Heart left ventricle (tissue), 16 donors: Measurements from ENCODE around the gene PGA4. TPM values are rescaled to one million over a fixed set of nuclear protein-coding genes. Genes with fewer than 3 reads are reported as not detected.
"Not testable (repeated sequence)": the region's sequence is repeated elsewhere in the genome, so short reads cannot be mapped to it uniquely, and the experiment has no call there.

ENCODE experiments used
- ATAC-seq, 4 donors: fragments of 200-7000 bp; cut with Tn5 transposase; one replicate each; pipeline ENCODE4 v1.9.1; 2020 to 2022; ENCODE audit warnings: moderate library complexity in 4 of 4, mild to moderate bottlenecking in 3 of 4, moderate number of reproducible peaks in 1 of 4
- DNase-seq, 5 donors: peaks; one replicate each; pipeline ENCODE4 v3.0.0-alpha.2; 2020
- H3K27ac ChIP-seq, 12 donors: fragments of 200-600 bp; sonication (generic) in 4 of 12; one replicate each; pipeline versions ENCODE4 v1.5.0 to v1.8.0; 2016 to 2022; ENCODE audit warnings: mild to moderate bottlenecking in 2 of 12
- H3K27me3 ChIP-seq, 9 donors: fragments of 200-600 bp; sonication (generic) in 2 of 9; one replicate each; pipeline versions ENCODE4 v1.5.1 to v1.8.0; 2016 to 2022; ENCODE audit warnings: mild to moderate bottlenecking in 3 of 9
- H3K36me3 ChIP-seq, 9 donors: fragments of 200-600 bp; sonication (generic) in 2 of 9; one replicate each; pipeline versions ENCODE4 v1.5.0 to v1.8.0; 2018 to 2022; ENCODE audit warnings: mild to moderate bottlenecking in 2 of 9
- H3K4me1 ChIP-seq, 12 donors: fragments of 200-600 bp; sonication (generic) in 4 of 12; one replicate each; pipeline versions ENCODE4 v1.5.0 to v1.8.0; 2016 to 2022; ENCODE audit warnings: mild to moderate bottlenecking in 3 of 12
- H3K4me3 ChIP-seq, 12 donors: fragments of 200-600 bp; sonication (generic) in 4 of 12; one replicate each; pipeline versions ENCODE4 v1.5.0 to v1.8.0; 2017 to 2022; ENCODE audit warnings: mild to moderate bottlenecking in 9 of 12, moderate library complexity in 4 of 12
- H3K9me3 ChIP-seq, 12 donors: fragments of 200-600 bp; sonication (generic) in 4 of 12; one replicate each; pipeline versions ENCODE4 v1.5.0 to v1.8.0; 2016 to 2022; ENCODE audit warnings: mild to moderate bottlenecking in 1 of 12
- WGBS, 4 donors: extraction: QIAGEN DNeasy Blood & Tissue Kit in 2 of 4; methylation state at CpG; one replicate each; pipeline versions ENCODE4 v1.1.5 to v1.1.7; 2013 to 2018; 5-methylcytosine and 5-hydroxymethylcytosine counted together
- intact Hi-C, 10 donors: fragments of 100-400 bp; cut with DNase I; formaldehyde crosslinking; loops; one replicate each; pipeline versions ENCODE4 v1.11.1 to v1.14.2; 2022
- polyA plus RNA-seq, 2 donors: library from polyadenylated mRNA; stranded (reverse); fragments of 200-250 nt; gene quantifications; one replicate each; pipeline ENCODE4 v1.2.3, GENCODE V29; 2013
- total RNA-seq, 9 donors: library from RNA; depleted of rRNA in 2 of 9; stranded (reverse); fragments of >200 nt in 2 of 9; fragmentation: NEBNext Ultra II Directional in 3 of 9; extraction: Animal tissue kit (Norgen Biotek cat#: 25700) in 3 of 9; gene quantifications; one replicate each; pipeline versions ENCODE4 v1.1.0 to v1.2.4, GENCODE V29; 2016 to 2023
- donor health status: ischemic (EF 13 %, LVEDD 7.1; RV severe dilation, severe dysfunction).
- donor health status: healthy with polysubstance abuse.
- donor health status: DM: no; HTN: yes; CAD: no.
- donor health status: DM: no; HTN: no; CAD: no.
- donor health status: ischemic (EF 25% LVEDD 6.9; RV normal size, moderate dysfunction).
- donor health status: ischemic (EF 25% LVEDD 5.7; RV mildly dilated, moderate dysfunction).
- donor health status: healthy.
- donor health status: DM: yes; HTN: yes; CAD: no.
- donor health status: ischemic (EF 35%, LVEDD 5.7; RV mildly dilated, moderate dysfunction).
- donor health status: nonischemic (EF 11% LVEDD 7.7; RV severe dilation, severe dysfunction).
- donor health status: DM: yes; HTN: yes; CAD: no.
- donor health status: PGD.
- donor health status: ischemic (EF 29% LVEDD 5.4; RV normal size, mild dysfunction).
- donor health status: nonischemic (EF 23%, LVEDD 6.1; RV moderate dilation, normal function).

Gene PGA4
- total and polyA plus RNA-seq, 11 donors: 0.21 to 5.9 (median 1.0) TPM; not detected in 3

DNA sequence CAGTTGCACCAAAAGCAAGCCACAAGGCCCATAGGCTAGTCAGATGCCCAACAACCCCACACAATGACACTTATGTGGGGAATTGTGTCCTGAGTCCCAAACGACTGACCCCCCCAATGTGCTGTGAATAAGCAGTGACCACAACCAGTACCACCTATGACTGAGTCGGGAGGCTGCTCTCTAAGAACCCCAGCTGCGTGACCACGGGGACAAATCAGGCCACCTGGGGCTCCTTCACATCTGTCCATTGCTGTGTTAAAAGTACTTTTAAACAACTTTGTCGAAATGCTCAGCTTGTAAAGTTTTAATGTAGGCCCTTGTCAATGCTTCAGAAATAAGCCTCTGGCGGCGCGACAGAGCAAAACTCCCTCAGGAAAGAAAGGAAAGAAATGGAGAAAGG, 18.1 kb downstream of the PGA4 start:
- H3K9me3 ChIP-seq, ATAC-seq, H3K27me3 ChIP-seq, H3K4me3 ChIP-seq, H3K36me3 ChIP-seq, H3K4me1 ChIP-seq, H3K27ac ChIP-seq, intact Hi-C loops: not testable (repeated sequence)
- 64 to 72% (median 67%) methylated on average over 7 to 8 of the region's 8 CpGs for WGBS, 4 donors
- peak in 1 of 5 donors; percentile 15 for DNase-seq

DNA sequence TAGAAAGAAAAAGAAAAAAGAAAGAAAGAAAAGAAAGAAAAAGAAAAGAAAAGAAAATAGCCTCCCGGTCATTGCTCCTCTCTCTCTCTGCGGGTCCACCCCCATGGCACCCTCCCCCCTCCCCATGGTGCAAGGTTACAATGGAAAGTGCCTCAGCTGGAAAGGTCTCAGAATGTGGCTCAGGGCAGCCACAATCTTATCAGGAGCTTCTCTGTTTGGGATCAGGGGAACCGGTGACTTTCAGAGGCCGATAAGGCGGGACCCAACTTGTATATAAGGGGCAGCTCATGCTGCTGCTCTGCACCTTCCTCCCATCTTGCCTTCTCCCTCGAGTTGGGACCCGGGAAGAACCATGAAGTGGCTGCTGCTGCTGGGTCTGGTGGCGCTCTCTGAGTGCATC, 18.7 kb downstream of the PGA4 start, which contains the start of gene PGA5:
PGA5 (plus strand) TSS at position 301 of the 400 bp plus-strand sequence; CDS start at position 353, 52 bp downstream.
- WGBS, 4 donors: no CpG with 5 or more reads among the region's 8 CpGs
- H3K9me3 ChIP-seq, H3K36me3 ChIP-seq, ATAC-seq, H3K27ac ChIP-seq, H3K4me3 ChIP-seq, H3K27me3 ChIP-seq, intact Hi-C loops, DNase-seq, H3K4me1 ChIP-seq: not testable (repeated sequence)

DNA sequence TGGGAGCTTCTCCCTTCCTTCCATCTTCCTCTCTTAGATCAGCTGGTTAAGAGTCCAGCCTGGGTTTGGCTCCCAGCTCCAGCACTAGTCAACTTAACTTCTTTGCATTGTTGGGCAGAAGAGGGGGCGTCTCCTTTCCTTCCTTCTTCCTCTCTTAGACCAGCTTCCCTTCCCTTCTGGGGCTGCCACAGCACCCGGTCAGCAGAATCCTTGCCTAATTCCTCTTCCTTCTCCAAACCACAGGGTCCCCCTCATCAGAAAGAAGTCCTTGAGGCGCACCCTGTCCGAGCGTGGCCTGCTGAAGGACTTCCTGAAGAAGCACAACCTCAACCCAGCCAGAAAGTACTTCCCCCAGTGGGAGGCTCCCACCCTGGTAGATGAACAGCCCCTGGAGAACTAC, 19.4 kb downstream of the PGA4 start:
- H3K9me3 ChIP-seq, H3K27me3 ChIP-seq, DNase-seq, H3K4me1 ChIP-seq, H3K4me3 ChIP-seq, H3K36me3 ChIP-seq, intact Hi-C loops, H3K27ac ChIP-seq: not testable (repeated sequence)
- no CpG with 5 or more reads among the region's 5 CpGs for WGBS, 4 donors
- peak in 3 of 4 donors; percentile 60 to 67 (median 61) for ATAC-seq

DNA sequence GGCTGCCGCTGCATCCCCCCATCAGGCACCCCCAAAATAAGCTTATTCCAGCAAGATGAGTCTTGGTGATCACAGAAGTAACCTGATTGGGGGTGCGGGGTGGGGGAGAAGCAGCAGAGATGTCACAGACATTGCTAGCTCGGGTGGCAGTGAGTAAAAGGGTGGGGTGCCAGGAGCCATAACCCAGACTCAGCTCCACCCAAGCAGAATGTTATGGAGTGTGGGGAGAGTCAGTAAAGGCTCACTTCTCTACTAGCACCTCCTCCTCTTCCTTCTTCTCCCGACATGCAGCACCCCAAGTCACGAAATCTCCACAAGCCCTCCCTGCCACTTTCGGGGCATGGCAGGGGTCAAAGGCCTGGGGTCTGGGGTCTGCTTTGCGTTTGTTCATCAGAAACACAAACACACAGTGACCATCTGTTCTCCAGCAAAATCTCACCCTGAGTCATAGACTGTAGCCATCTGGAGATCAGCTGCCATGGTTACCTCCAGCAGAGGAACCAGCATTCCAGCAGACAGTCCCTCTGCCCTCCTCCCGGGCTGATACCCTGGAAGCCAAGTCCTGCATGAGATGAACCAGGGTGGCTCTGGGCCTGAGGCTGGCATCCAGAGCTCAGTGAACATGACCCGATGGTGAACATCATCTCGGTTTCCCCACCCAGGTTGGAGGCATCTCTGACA, 23.3 kb downstream of the PGA4 start:
- H3K9me3 ChIP-seq, H3K27me3 ChIP-seq, intact Hi-C loops, H3K27ac ChIP-seq, H3K4me1 ChIP-seq, H3K4me3 ChIP-seq, H3K36me3 ChIP-seq, DNase-seq: not testable (repeated sequence)
- peak in 1 of 4 donors; percentile 26 for ATAC-seq
- WGBS, 4 donors: no CpG with 5 or more reads among the region's 10 CpGs

DNA sequence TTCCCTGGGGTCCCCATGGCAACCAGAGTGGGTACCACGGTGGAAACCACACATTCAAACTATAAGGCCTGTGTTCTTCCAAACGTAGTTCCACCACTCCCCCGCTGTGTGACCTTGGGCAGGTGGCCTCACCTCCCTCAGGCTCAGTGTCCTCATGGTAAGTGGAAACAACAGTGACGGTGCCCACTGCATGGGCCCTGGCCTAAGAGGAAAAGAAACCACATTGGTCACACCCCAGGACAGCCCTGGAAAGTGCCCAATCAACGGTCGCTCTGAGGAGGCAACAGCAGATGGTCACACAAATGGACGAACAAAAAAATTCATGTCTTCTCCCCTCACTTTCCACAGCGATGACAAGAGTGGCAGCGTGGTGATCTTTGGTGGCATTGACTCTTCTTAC, 25.9 kb downstream of the PGA4 start:
- H3K36me3 ChIP-seq, H3K9me3 ChIP-seq, H3K4me3 ChIP-seq, H3K27ac ChIP-seq, H3K27me3 ChIP-seq, intact Hi-C loops, ATAC-seq, H3K4me1 ChIP-seq, DNase-seq: not testable (repeated sequence)
- WGBS, 4 donors: 84 to 91% (median 88%) methylated on average over 9 of the region's 9 CpGs

DNA sequence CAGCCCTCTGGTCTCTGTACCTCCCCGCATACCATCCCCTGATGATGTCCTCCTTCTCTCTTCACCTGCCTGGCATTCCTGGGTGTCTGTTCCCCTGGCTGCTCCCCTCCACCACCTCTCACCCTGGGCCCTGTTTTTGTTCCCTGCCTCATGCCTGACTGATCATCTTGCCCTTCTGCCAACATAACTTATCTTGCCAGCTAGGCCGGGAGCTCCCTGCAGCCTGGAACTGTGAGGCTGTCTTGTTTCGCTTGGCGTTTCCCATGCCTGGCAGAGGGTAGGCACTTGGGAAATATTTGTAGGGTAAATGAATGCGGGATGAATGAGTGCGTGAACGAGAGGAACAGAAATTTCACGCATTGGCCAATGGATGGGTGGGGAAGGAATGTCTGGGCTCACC, 27.1 kb downstream of the PGA4 start:
- H3K9me3 ChIP-seq, H3K27me3 ChIP-seq, H3K27ac ChIP-seq, H3K4me1 ChIP-seq, H3K36me3 ChIP-seq, H3K4me3 ChIP-seq, intact Hi-C loops: not testable (repeated sequence)
- DNase-seq: peak in 2 of 5 donors; percentile 48 to 52
- WGBS, 4 donors: 62 to 86% (median 74%) methylated on average over 8 of the region's 8 CpGs
- peak; percentile 58 to 81 (median 67) for ATAC-seq

DNA sequence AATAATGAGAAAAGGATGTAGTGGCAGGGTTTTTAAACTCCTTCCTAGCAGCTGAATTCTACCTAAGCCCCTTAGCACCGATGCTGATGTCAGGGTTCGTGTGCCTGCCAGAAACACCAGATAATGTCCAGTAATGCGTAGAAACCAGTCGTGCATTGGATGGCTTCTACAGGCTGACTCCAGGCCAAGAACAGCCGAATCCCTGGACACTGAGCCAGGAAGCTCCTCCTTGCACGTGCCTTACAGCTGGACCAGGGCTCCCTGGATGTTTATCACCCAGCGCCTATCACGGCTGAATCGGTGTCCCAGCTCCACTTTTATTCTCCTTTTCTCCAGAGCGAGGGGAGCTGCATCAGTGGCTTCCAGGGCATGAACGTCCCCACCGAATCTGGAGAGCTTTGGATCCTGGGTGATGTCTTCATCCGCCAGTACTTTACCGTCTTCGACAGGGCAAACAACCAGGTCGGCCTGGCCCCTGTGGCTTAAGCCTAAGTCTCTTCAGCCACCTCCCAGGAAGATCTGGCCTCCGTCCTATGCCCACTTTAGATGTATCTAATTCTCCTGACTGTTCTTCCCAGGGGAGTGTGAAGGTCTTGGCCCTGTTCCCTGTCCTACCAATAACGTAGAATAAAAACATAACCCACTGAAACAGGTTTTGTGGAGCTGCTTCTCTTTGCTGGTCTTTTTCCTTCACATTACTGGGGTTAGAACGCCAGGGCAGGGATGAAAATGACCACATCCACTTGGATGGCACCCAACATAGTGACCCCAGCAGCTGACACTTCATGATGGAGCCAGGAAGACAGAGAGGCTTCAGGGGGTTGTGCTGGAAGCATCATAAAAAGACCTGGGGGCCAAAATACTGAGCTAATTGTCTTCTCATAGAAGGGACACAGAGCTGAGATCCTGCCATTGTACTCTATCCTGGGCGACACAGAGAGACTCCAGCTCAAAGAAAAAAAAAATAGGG, 28.9 kb downstream of the PGA4 start:
- H3K27ac ChIP-seq, ATAC-seq, H3K27me3 ChIP-seq, H3K4me3 ChIP-seq, H3K9me3 ChIP-seq, H3K36me3 ChIP-seq, H3K4me1 ChIP-seq: not testable (repeated sequence)
- intact Hi-C loops: loop anchor here in 3 of 10 donors (10.0 kb wide), 1 partner anchor 134 kb away; no protein-coding TSS in a partner anchor
- WGBS, 4 donors: 55 to 65% (median 59%) methylated on average over 20 of the region's 20 CpGs
- DNase-seq: peak in 1 of 5 donors; percentile 43

DNA sequence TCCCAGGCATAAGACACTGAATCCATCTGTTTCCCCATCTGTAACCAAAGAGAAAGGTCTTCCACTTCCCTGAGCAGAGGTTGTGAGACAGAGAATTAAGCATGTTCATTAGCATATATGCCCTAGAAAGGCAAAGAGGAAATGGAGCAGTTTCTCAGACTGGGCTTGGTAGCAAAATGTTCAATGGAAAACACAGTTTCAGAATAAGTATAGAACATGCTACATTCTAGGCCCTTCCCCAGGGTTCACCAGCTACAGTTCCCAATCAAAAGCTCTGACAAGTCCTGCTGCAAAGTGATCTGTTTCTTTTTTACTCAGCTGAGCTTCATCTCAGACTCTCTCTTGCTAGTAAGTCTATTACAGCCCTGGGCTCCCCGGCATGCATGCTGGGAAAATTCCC, 30.2 kb downstream of the PGA4 start:
- H3K27ac ChIP-seq, H3K27me3 ChIP-seq, ATAC-seq, H3K4me3 ChIP-seq, DNase-seq, H3K4me1 ChIP-seq, H3K36me3 ChIP-seq, H3K9me3 ChIP-seq: not testable (repeated sequence)
- 38 to 54% (median 44%) methylated on average over 1 of the region's 1 CpG for WGBS, 4 donors
- intact Hi-C loops: loop anchor here in 3 of 10 donors (10.0 kb wide), 1 partner anchor 132 kb away; no protein-coding TSS in a partner anchor
